Stimulated activated CD4-positive, alpha-beta T cell treated with anti-CD3 and anti-CD28 coated beads, Interleukin-1b, Interleukin-23, amount 100 ng/mL, for 1 hour (primary cell): ENCODE data around the gene UBAC1.
"Not testable (repeated sequence)": the region's sequence is repeated elsewhere in the genome, so short reads cannot be mapped to it uniquely, and the experiment has no call there.

Experiments used
- DNase-seq, 2 donors: peaks; one replicate each; pipeline ENCODE4 v3.0.0-alpha.2; 2020; ENCODE audit warnings: low read depth in 2 of 2

UBAC1 gene

GRCh38 chr9:135901826-135902225, 59.3 kb downstream of the UBAC1 start:
- DNase-seq, result no peak

GRCh38 chr9:135901031-135901758, 60.0 kb downstream of the UBAC1 start:
- no peak for DNase-seq

GRCh38 chr9:135898634-135899407, 62.4 kb downstream of the UBAC1 start:
- DNase-seq, result no peak

DNA sequence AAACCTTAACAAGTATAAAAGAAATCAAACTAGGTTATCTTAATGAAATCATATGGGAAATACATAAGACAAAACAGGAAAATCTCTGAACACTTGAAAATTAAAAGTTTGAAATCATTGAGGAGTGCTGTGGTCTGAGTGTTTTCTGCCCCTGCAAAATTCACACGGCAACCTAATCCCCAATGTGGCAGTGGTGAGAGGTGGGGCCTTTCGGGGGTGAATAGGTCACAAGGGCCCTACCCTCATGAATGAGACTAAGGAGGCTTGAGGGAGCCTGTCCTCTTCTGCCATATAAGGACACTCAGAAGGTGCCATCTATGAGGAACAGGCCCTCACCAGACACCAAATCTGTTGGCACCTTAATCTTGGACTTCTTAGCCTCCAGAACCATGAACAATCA, 64.5 kb downstream of the UBAC1 start:
- no peak for DNase-seq

DNA sequence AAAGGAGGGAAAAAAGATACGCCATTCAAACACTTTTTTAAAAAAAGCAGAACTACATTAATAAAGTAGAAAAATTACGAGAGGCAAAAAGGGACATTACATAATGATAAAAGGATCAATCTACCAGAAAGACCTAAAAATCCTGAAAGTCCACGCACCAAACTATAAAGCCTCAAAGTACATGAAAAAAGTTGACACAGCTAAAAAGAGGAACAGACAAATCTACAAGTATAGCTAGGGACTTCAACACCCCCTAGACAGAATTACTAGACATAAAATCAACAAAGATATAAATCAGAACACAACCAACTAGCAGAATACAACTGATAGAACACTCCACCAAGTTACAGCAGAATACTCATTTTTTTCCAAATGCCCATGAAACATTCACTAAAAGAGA, 65.0 kb downstream of the UBAC1 start:
- DNase-seq, result no peak

GRCh38 chr9:135895202-135895848, 65.8 kb downstream of the UBAC1 start:
- DNase-seq, result no peak

GRCh38 chr9:135893104-135893503, 68.1 kb downstream of the UBAC1 start:
- no peak for DNase-seq

DNA sequence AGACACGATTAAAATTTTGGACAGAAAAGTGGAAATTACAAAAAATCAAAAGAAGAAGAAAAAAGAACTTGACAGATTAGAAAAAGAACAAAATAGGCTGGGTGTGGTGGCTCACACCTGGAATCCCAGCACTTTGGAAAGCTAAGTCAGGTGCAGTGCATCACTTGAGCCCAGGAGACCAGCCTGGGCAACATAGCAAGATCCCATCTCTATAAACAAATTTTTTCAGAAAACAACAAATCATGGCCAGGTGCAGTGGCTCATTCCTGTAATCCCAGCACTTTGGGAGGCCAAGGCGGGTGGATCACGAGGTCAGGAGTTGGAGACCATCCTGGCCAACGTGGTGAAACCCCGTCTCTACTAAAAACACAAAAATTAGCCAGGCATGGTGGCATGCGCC, 68.8 kb downstream of the UBAC1 start:
- not testable (repeated sequence) for DNase-seq

DNA sequence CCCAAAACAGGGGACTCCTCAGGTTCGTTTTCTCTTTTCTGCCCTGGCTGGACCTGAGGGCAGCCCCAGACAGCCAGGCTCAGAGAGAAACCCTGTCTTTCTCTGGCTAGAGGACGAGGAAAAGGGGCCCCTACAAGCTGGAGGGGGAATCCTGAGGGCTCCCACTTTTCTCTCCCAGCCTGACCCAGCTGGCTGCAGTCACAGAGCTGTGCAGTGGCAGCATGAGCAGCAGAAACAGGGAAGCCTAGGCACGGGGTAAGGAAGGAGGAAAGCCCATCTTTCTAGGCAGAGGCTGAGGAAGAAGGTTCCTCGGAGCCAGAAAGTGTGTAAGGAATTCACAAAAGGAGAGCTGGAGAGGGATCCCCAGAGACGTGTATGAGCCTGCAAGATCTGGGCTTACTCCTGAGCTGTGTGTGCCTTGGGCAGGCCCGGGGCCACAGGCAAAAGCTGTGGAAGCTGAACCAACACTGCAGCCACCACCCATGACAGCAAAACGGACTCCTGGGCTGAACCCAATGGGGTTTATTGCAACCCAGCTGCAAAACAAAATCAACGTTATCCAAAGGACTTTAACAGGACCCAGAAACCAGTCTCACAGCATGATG, 70.0 kb downstream of the UBAC1 start:
- DNase-seq, result no peak

DNA sequence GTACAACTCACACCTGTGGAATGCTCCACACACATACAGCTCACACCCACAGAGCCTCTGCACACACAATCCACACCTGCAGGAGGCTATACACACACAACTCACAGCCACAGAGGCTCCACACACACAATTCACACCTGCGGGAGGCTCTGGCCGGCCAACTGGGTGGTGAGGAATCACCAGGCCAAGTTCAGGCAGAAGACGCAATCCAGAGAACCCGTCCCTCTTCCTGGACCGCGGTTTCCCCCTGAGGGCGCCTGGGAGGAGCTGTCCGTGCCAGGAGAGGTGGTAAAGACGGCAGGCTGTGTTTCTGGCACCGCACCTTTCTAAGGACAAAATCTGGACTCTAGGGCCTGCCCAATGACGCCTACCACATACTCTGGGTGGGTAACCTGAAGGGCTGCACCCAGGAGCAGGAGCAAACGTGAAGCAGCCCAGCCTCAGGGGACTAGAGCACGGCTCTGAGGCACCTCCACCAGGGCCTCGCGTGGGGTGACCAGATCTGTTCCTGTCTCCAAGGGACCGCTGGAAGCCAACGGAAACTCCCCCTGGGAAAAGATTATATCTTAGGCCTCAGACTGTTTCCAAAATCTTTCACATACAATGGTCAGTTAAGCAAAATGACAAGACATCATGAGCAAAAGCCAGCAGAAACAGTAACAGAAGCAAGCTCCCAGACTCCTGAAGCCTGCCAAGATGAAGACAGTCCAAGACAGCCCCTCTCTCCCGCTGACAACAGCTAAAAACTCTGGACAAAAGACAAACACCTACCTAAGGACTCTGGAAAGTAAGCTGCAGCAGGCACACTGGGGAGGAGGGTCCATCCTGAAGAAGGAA, 70.8 kb downstream of the UBAC1 start:
- DNase-seq, result no peak

GRCh38 chr9:135889564-135890189, 71.5 kb downstream of the UBAC1 start:
- DNase-seq, result no peak

- no peak for DNase-seq
Observed at GRCh38 chr9:135888766-135889394, 72.3 kb downstream of the UBAC1 start.

GRCh38 chr9:135888126-135888765, 72.9 kb downstream of the UBAC1 start:
- DNase-seq, result no peak

DNA sequence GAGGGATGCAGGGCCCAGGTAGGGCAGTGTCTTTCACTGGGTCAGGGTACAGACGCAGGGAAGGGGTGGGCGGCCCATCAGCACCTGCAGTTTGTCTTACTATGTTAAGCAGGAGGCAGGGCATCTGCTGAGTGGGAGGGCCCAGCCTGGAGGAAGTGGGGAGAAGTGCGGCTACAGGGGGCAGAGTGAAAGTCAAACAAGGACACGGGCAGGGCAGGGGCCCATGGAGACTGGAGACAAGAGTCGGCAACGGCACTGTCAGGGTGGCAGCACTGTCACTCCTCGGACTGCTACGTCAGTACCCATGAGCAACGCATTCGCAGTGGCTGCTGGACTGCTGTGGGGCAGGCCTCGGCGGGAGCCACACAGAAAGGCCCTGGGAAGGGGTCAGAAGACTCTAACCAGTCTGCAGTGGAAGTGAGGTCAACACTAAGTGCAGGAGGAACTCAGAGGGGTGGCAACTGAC, 73.6 kb downstream of the UBAC1 start:
- no peak for DNase-seq

DNA sequence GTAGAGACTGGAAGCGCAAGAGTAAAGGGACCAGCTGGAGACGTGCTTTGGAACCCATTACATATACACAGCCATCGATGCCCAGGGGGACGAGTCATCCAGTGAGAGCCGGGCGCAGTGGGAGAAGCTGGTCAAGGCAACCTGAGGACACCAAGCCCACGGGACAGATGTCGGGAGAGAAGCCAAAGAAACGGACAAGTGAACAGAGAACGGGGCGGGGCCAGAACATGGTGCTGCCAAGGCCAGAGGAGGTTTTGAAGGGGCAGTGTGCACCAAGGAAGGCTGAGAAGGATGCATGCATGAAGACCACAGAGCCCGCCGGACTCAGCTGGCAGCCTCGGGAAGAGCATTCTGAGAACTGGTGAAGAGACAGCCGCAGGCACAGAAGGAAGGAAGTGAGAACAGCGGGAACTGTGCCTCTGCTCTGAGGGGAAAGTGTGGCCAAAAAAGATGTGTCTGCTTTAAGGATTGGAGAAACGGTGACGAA, 74.1 kb downstream of the UBAC1 start:
- no peak for DNase-seq

DNA sequence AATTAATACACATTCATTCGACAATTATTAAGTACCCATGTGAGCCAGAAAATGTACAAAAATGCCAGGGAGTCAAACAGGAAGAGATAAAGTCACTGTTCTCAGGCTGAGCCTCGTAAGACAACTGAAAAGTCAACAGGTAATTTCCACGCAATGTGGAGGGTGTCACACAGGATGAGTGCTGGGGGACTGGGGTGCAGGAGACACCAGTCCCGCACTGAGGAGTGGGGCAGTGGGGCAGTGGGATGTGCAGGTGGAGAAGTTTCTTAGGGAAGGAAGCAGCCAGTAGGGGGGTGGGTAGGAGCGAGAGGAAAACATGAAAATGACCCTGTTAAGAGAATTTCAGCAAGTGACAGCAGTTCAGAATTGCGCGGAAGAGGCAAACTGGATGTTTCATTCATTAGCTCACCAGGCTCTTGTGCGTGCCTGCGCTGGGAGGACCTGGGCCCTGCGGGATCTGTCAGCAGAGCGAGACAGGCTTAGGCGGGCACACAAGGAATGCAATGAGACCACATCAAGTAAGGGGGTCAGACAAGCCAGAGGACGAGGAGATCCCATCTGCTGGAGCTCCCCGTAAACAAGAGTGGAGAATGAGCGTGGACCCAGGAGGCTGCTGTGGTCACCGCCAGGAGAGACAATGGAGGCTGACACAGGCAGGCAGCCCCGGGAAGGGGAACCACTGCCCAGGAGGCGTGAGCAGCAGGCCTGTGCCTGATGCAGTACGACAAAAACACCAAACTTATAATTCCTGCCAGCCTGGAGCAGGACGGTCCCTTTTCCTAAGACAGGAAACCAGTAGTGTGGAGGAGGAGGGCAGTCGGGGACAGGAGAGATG, 74.8 kb downstream of the UBAC1 start:
- no peak for DNase-seq

DNA sequence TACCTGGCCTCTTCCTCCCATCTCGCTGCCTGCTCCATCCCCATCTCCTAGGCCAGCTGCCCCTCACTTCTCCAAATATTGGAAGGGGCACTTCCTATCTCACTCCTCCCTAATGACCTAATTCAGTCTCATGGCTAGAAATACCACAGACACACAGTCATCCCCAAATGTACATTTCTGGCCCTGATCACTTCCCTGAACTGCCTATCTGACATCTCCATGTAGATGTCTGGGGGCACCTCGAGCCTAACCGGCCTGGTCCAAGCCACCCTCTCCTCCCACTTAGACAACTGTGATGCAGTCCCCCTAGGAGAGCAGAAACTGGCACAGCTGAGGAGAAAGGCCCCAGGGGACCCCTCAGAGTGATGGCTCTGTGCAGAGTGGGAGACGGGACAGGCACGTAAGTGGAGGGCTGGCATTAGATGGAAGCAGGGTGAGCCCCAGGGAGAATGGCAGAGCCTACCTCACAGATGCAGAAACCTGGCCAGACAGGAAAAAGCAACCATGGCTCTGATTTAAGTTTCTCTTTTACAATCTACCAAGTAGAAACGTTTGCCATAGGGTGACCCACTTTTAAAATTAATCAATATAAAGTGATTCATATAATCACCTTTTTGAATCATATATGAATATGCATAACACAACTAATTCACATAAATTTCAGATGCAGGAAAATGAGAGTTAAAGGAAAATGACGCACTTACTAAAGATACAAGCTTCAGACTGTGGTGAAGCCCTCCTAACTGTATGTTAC, 75.9 kb downstream of the UBAC1 start:
- DNase-seq, result no peak
